Measurements from ENCODE around the gene PALLD. TPM values are rescaled to one million over a fixed set of nuclear protein-coding genes. Genes with fewer than 3 reads are reported as not detected.

The PALLD gene
- total RNA-seq, 1 donor from 2014 or later = 85.7 TPM

DNA sequence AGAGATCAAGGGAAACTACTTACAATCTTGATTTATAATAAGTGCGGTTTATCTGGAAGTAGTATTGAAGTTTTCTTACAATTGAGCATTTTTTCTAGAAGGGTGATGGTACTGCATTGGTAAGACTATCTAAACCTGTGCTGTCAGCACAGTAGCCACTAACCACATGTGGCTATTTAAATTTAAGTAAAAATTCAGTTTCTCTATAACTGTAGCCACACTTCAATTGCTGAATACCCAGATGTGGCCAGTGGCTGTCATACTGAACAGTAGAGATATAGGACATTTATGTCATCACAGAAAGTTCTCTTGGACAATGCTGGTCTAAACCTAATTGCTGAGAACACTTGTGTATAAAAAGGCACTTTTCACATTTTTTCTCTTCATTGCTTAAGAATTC, 290.5 kb downstream of the PALLD start:
- H3F3A ChIP-seq (ENCODE audit: low read depth) = peaks cover 43% of the 10 kb centered on the region
- H3K36me3 Mint-ChIP-seq = peaks cover 8% of the 10 kb centered on the region
- no peaks in the 10 kb centered on the region for H3K9me3 ChIP-seq (ENCODE audit: low read depth)
- H3K27me3 ChIP-seq = no peaks in the 10 kb centered on the region
- no peak overlapping the region for H3K4me3 ChIP-seq
- no peaks in the 10 kb centered on the region for H3K9me3 Mint-ChIP-seq
- H2AFZ ChIP-seq (replicated peaks) = no peak overlapping the region
- H4K20me1 ChIP-seq (ENCODE audit: low read depth) = peaks cover 5% of the 10 kb centered on the region
- no peaks in the 10 kb centered on the region for H3K36me3 ChIP-seq
- no peak overlapping the region for H3K4me3 Mint-ChIP-seq
- DNase-seq (ENCODE audit: low spot score) = no peak
- H3K79me2 ChIP-seq (ENCODE audit: low read depth) = no peaks in the 10 kb centered on the region
- H3K4me1 Mint-ChIP-seq = peaks cover 23% of the 10 kb centered on the region
- peaks cover 7% of the 10 kb centered on the region for H3K27me3 Mint-ChIP-seq (ENCODE audit: insufficient read depth, low read depth)
- no peak overlapping the region for H3K9ac ChIP-seq
- no peak overlapping the region for H3K4me2 ChIP-seq
- peaks cover 55% of the 10 kb centered on the region for H3K4me1 ChIP-seq
- no peak overlapping the region for H3K27ac Mint-ChIP-seq
- TF ChIP-seq EZH2 (IDR thresholded peaks at IDR 0.05) (no peak), EZH2phosphoT487 (IDR thresholded peaks at IDR 0.05) (no peak)
- TF ChIP-seq, protein P1, sequence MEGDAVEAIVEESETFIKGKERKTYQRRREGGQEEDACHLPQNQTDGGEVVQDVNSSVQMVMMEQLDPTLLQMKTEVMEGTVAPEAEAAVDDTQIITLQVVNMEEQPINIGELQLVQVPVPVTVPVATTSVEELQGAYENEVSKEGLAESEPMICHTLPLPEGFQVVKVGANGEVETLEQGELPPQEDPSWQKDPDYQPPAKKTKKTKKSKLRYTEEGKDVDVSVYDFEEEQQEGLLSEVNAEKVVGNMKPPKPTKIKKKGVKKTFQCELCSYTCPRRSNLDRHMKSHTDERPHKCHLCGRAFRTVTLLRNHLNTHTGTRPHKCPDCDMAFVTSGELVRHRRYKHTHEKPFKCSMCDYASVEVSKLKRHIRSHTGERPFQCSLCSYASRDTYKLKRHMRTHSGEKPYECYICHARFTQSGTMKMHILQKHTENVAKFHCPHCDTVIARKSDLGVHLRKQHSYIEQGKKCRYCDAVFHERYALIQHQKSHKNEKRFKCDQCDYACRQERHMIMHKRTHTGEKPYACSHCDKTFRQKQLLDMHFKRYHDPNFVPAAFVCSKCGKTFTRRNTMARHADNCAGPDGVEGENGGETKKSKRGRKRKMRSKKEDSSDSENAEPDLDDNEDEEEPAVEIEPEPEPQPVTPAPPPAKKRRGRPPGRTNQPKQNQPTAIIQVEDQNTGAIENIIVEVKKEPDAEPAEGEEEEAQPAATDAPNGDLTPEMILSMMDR (IDR thresholded peaks at IDR 0.05) = no peak
- H3K27ac ChIP-seq = no peak overlapping the region

DNA sequence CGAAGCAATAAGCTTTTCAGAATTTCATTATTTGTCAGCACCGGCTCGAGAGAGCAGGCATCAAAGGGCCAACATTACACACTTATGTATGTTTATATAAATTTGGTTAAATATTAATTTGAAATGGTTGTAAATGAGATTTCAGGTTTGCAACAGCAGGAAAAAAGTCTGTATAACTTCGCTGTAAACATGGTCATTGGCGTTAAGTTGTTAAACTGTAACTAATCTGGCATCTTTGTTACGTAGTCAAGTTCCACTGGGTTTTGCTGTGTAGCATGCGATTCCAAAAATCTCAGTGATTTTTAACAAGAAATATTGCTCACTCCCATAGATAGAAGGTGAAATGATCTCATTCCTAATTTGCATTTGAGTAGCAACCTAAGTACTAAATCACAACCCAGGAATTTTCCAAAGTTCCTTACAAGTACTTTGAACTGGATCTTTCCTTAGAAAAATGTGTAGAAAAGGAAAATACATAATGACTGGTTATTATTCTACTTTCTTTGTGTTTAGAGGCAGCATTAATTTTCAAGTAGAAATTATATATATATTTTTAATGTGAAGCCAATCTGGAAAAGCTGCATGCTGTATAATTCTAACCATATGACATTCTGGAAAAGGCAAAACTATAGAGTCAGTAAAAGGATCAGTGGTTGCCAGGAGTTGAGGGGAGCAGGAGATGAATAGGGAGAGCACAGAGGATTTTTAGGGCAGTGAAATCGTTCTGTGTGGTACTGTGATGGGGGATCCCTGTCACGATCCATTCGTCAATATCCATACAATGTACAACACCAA, 291.1 kb downstream of the PALLD start:
- no peak overlapping the region for H3K4me3 ChIP-seq
- H3K4me1 ChIP-seq = peaks cover 55% of the 10 kb centered on the region
- no peak overlapping the region for H3K4me2 ChIP-seq
- H3K9me3 ChIP-seq (ENCODE audit: low read depth) = no peaks in the 10 kb centered on the region
- TF ChIP-seq EZH2 (IDR thresholded peaks at IDR 0.05) = no peak
- TF ChIP-seq EZH2phosphoT487 (IDR thresholded peaks at IDR 0.05) = no peak
- TF ChIP-seq, protein P1 (IDR thresholded peaks at IDR 0.05) = no peak
- peaks cover 43% of the 10 kb centered on the region for H3F3A ChIP-seq (ENCODE audit: low read depth)
- H3K36me3 ChIP-seq = no peaks in the 10 kb centered on the region
- no peak for DNase-seq (ENCODE audit: low spot score)
- H3K27me3 ChIP-seq = no peaks in the 10 kb centered on the region
- no peak overlapping the region for H2AFZ ChIP-seq (replicated peaks)
- Mint-ChIP-seq H3K9me3 (no peaks in the 10 kb centered on the region), H3K36me3 (peaks cover 9% of the 10 kb centered on the region), H3K4me1 (peaks cover 23% of the 10 kb centered on the region), H3K4me3 (no peak overlapping the region), H3K27ac (peak overlapping the region; percentile 59), H3K27me3 (ENCODE audit: insufficient read depth, low read depth) (peaks cover 7% of the 10 kb centered on the region)
- no peaks in the 10 kb centered on the region for H3K79me2 ChIP-seq (ENCODE audit: low read depth)
- peaks cover 5% of the 10 kb centered on the region for H4K20me1 ChIP-seq (ENCODE audit: low read depth)
- no peak overlapping the region for H3K27ac ChIP-seq
- no peak overlapping the region for H3K9ac ChIP-seq

DNA sequence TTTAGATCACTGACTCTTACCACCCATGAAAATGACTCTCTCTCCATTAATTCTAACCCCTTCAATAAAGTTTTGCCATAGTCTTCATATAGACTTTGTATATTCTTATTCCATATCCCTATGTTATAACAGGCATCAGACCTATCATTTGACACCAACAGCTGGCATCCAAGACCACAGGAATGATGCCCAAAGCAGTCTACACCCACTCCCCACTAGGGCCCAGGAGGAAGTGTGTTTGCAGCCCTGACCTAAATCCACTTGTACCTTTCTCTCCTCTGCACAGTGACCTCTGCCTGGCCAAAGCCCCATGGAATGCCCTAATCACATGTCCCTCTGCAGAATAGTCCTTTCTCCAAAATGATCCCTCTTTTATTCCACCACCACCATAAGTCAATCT, 294.0 kb downstream of the PALLD start:
- no peaks in the 10 kb centered on the region for H3K36me3 ChIP-seq
- no peak overlapping the region for H3K27ac Mint-ChIP-seq
- no peak for DNase-seq (ENCODE audit: low spot score)
- H3K27ac ChIP-seq = peak overlapping the region; percentile 21
- peaks cover 8% of the 10 kb centered on the region for H3K27me3 Mint-ChIP-seq (ENCODE audit: insufficient read depth, low read depth)
- no peaks in the 10 kb centered on the region for H3K79me2 ChIP-seq (ENCODE audit: low read depth)
- H3K4me1 ChIP-seq = peaks cover 33% of the 10 kb centered on the region
- H3K27me3 ChIP-seq = no peaks in the 10 kb centered on the region
- no peaks in the 10 kb centered on the region for H3K9me3 ChIP-seq (ENCODE audit: low read depth)
- H2AFZ ChIP-seq (replicated peaks) = no peak overlapping the region
- TF ChIP-seq EZH2 (IDR thresholded peaks at IDR 0.05) = no peak
- TF ChIP-seq, protein P1 (IDR thresholded peaks at IDR 0.05) = no peak
- TF ChIP-seq EZH2phosphoT487 (IDR thresholded peaks at IDR 0.05) = no peak
- peaks cover 13% of the 10 kb centered on the region for H3K36me3 Mint-ChIP-seq
- no peaks in the 10 kb centered on the region for H3K9me3 Mint-ChIP-seq
- H3K4me3 ChIP-seq = no peak overlapping the region
- H3F3A ChIP-seq (ENCODE audit: low read depth) = peaks cover 16% of the 10 kb centered on the region
- H3K9ac ChIP-seq = no peak overlapping the region
- no peaks in the 10 kb centered on the region for H4K20me1 ChIP-seq (ENCODE audit: low read depth)
- H3K4me2 ChIP-seq = no peak overlapping the region
- H3K4me3 Mint-ChIP-seq = no peak overlapping the region
- peaks cover 12% of the 10 kb centered on the region for H3K4me1 Mint-ChIP-seq
